Activated CD4-positive, alpha-beta T cell treated with anti-CD3 and anti-CD28 coated beads, Interleukin-2, amount 50 U/mL, for 48 hours (primary cell): ENCODE results near the gene KDSR.

Experiments
- DNase-seq, 2 experiments: peaks; one replicate each; pipeline ENCODE4 v3.0.0-alpha.2; 2020

KDSR gene

GRCh38 chr18:63320123-63320974 lies 46.7 kb downstream of the KDSR start:
- DNase-seq: peak; percentile 79 to 82

GRCh38 chr18:63319383-63320122 lies 47.5 kb downstream of the KDSR start, which contains the start of gene BCL2:
BCL2 (minus strand) TSS chr18:63319769.
- DNase-seq: peak; percentile 48 to 59

- no peak for DNase-seq
Observed at GRCh38 chr18:63318889-63319382, 48.1 kb downstream of the KDSR start.

- peak; percentile 84 to 88 for DNase-seq
Observed at GRCh38 chr18:63317982-63318888, 48.8 kb downstream of the KDSR start.

GRCh38 chr18:63317556-63317946 lies 49.5 kb downstream of the KDSR start:
- DNase-seq: no peak

- DNase-seq: no peak
Observed at GRCh38 chr18:63316612-63317555, 50.1 kb downstream of the KDSR start.

- no peak for DNase-seq
Observed at GRCh38 chr18:63315876-63316275, 51.1 kb downstream of the KDSR start.

GRCh38 chr18:63315131-63315662 lies 51.8 kb downstream of the KDSR start:
- no peak for DNase-seq

- DNase-seq: no peak
Observed at GRCh38 chr18:63314062-63314790, 52.8 kb downstream of the KDSR start.

GRCh38 chr18:63313396-63313917 lies 53.5 kb downstream of the KDSR start:
- DNase-seq: no peak

- no peak for DNase-seq
Observed at GRCh38 chr18:63312737-63313395, 54.1 kb downstream of the KDSR start.

- no peak for DNase-seq
Observed at GRCh38 chr18:63312019-63312409, 55.0 kb downstream of the KDSR start.

- no peak for DNase-seq
Observed at GRCh38 chr18:63311118-63312018, 55.6 kb downstream of the KDSR start.

- DNase-seq: peak in 1 of 2 experiments; percentile 44
Observed at GRCh38 chr18:63309422-63309821, 57.6 kb downstream of the KDSR start.

GRCh38 chr18:63307551-63308200 lies 59.3 kb downstream of the KDSR start:
- no peak for DNase-seq

- no peak for DNase-seq
Observed at GRCh38 chr18:63306819-63307550, 60.0 kb downstream of the KDSR start.

GRCh38 chr18:63306249-63306648 lies 60.8 kb downstream of the KDSR start:
- DNase-seq: no peak
